Duodenal mucosa (tissue), 2 donors: ENCODE results near the gene PLA2G3.
"Not testable (repeated sequence)": the region's sequence is repeated elsewhere in the genome, so short reads cannot be mapped to it uniquely, and the experiment has no call there.

Experiments used
- H3K27ac ChIP-seq: one replicate; pipeline ENCODE4 v1.7.0; 2013; ENCODE audit warnings: low read depth, low read length
- H3K27me3 ChIP-seq, 2 donors: one replicate each; pipeline ENCODE4 v1.7.0; 2013; ENCODE audit warnings: low read length in 2 of 2, control low read depth in 1 of 2; ENCODE audit not compliant: insufficient read depth in 2 of 2, control insufficient read depth in 1 of 2
- H3K36me3 ChIP-seq, 2 donors: one replicate each; pipeline ENCODE4 v1.7.0; 2013; ENCODE audit warnings: low read length in 2 of 2, control low read depth in 1 of 2; ENCODE audit not compliant: insufficient read depth in 2 of 2, control insufficient read depth in 1 of 2
- H3K4me1 ChIP-seq, 2 donors: one replicate each; pipeline ENCODE4 v1.7.0; 2013; ENCODE audit warnings: low read length in 2 of 2, control low read depth in 1 of 2; ENCODE audit not compliant: insufficient read depth in 2 of 2, control insufficient read depth in 1 of 2
- H3K4me3 ChIP-seq, 2 donors: one replicate each; pipeline ENCODE4 v1.7.0; 2013; ENCODE audit warnings: low read length in 2 of 2, low read depth in 1 of 2
- H3K9ac ChIP-seq, 2 donors: one replicate each; pipeline ENCODE4 v1.7.0; 2013; ENCODE audit warnings: low read length in 2 of 2, low read depth in 1 of 2
- H3K9me3 ChIP-seq, 2 donors: one replicate each; pipeline ENCODE4 v1.7.0; 2013; ENCODE audit warnings: low read length in 2 of 2, control low read depth in 1 of 2; ENCODE audit not compliant: control insufficient read depth in 1 of 2

PLA2G3 gene

DNA sequence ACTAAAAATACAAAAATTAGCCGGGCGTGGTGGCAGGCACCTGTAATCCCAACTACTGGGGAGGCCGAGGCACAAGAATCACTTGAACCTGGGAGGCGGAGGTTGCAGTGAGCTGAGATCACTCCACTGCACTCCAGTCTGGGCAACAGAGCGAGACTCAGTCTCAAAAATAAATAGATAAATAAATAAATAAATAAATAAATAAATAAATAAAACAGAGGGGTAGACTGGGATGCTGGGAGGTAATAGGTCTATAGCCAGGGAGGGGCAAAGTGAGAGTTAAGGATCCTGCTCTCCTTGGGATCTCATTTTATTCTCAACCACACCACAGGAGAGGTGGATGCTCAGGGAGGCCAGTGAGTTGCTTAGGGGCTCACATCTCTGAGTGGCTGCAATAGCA lies 42.8 kb downstream of the PLA2G3 start:
- H3K9me3 ChIP-seq, H3K27me3 ChIP-seq, H3K4me1 ChIP-seq, H3K27ac ChIP-seq, H3K4me3 ChIP-seq: not testable (repeated sequence)
- Histone ChIP-seq H3K9ac (peak overlapping the region in 1 of 2 donors; percentile 4), H3K36me3 (peaks cover 32 to 79% of the 10 kb centered on the region in 2 donors)

DNA sequence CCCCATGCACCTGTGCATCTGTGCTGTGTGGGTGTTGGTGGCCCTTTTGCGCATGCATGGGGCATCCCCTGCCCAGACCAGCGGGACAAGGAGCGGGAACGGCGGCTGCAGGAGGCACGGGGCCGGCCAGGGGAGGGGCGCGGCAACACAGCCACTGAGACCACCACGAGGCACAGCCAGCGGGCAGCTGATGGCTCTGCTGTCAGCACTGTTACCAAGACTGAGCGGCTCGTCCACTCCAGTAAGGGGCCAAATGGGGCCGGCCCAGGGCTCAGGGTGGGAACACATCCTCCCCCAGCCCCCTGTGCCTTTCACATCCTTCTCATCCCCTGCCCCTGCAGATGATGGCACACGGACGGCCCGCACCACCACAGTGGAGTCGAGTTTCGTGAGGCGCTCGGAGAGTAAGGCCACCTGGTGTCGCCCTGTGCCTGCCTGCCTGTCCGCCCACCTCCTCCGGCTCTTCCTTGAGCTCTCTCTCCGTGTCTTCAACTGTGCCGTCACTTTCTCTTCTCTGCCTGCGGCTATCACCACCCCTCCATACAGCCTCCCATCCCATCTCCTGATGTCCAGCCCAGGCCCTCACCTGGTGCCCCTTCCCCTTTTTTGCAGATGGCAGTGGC lies 43.5 kb downstream of the PLA2G3 start:
- Histone ChIP-seq H3K4me1 (peaks cover 9 to 10% of the 10 kb centered on the region in 2 donors), H3K4me3 (no peak overlapping the region), H3K27me3 (no peaks in the 10 kb centered on the region), H3K36me3 (peaks cover 31 to 79% of the 10 kb centered on the region in 2 donors), H3K27ac (no peak overlapping the region), H3K9me3 (no peaks in the 10 kb centered on the region), H3K9ac (no peak overlapping the region)

DNA sequence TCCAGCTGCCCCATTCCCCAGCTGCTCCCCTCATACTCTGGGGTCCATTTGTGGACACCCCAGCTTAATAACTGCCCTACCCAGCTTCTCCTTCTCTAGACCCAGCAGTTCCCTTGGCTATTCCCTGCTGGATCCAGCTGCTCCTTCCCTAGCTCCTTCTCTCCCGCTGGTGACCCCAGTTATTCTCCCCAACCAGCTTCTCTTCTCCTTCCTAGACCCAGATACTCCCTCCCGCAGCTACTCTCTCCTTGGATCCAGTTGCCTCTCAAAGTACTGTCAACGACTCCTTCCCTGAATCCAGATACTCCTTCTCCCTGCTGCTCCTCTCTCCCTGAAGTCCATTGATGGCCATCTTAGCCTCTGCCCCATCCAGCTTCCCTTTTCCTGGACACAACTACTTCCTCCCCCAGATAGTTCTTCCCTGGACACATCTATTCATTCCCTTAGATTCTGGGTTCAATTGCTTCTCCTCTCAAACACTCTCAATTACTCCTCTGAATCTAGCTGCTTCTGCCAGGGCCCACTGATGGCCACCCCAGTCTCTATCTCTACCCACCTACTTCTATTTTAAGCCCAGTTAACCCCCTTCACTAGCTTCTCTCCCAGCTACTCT lies 44.6 kb downstream of the PLA2G3 start:
- peak overlapping the region; percentile 2 for H3K27ac ChIP-seq

DNA sequence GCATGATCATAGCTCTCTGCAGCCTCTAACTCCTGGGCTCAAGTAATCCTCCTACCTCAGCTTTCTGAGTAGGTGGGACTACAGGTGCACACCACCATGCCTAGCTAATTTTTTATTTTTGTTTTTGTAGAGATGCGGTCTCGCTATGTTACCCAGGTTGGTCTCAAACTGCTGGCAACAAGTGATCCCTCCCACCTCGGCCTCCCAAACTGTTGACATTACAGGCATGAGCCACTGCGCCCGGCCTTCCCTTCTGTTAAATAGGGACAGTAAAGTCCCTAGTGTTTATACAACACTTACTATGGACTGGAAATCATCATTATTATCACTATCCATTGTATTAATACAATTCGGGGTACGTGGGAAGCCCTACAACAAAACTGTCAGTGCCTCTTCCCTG lies 45.6 kb downstream of the PLA2G3 start:
- peaks cover 33 to 79% of the 10 kb centered on the region in 2 donors for H3K36me3 ChIP-seq
- H3K9me3 ChIP-seq = no peaks in the 10 kb centered on the region
- no peak overlapping the region for H3K4me3 ChIP-seq
- no peak overlapping the region for H3K27ac ChIP-seq
- no peak overlapping the region for H3K9ac ChIP-seq
- no peaks in the 10 kb centered on the region for H3K27me3 ChIP-seq
- H3K4me1 ChIP-seq = peaks cover 10 to 11% of the 10 kb centered on the region in 2 donors

More for the DNA sequence above, 44.6 kb downstream of the PLA2G3 start:
- H3K36me3 ChIP-seq = peaks cover 35 to 79% of the 10 kb centered on the region in 2 donors
- no peak overlapping the region for H3K9ac ChIP-seq
- H3K27me3 ChIP-seq = no peaks in the 10 kb centered on the region
- no peaks in the 10 kb centered on the region for H3K9me3 ChIP-seq
- H3K4me3 ChIP-seq = no peak overlapping the region
- peaks cover 9 to 10% of the 10 kb centered on the region in 2 donors for H3K4me1 ChIP-seq

DNA sequence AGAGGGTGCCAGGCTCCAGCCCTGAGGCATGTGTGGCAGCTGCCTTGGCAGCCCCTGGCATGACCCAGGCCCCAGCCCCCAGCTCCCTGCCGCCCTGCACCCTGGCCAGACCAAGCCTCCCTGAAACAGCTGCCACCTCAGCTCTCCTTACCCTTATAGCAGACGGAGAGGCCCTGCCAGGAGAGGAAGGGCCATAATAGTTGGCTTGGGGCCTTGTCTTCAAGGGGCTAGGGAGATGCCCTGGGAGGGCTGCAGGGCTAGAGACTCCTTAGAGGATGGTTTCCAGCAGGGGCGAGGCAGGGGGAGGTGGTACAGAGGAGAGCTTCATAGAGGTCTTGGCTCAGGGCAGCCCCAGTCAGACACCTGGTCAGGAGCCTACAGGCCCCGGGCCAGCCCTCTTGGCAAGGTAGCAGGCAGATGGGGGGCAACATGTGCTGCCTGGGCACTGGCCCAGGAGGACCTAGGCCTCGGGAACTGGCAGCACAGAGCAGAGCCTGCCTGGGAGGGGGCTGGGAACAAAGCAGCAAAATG lies 46.2 kb downstream of the PLA2G3 start:
- no peak overlapping the region for H3K27ac ChIP-seq

DNA sequence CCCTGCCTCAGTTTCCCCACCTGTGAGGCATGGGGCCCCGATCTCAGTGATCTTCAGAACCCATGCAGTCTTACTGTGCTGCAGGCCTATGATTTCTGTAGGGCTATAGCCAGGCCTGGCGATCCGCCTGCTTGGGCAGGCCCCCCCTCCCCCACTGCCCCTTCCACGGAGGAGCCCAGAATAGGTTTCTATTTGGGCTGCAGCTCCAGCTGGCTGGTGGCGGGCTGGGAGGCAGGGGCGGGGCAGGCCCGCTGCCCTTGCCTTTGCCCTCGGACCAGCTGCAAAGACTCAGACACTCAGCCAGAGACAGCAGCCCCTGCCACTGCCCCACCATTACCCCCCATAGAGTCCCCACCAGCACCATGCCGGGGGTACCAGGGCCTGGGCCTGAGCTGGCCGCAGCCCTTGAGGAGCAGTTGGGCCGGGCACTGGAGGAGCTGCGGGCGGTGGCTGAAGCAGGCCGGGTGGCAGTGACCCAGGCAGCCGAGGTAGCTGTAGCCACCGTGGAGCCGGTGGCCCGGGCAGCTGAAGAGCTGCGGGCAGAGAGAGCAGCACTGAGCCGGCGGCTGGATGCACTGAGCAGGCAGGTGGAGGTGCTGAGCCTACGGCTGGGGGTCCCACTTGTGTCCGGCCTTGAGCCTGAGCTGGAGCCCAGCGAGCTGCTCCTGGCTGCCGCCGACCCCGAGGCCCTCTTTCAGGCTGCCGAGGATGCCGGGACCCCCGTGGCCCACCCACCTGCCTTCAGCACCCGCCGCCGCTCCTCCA lies 47.0 kb downstream of the PLA2G3 start:
- no peaks in the 10 kb centered on the region for H3K27me3 ChIP-seq
- H3K9ac ChIP-seq = no peak overlapping the region
- H3K27ac ChIP-seq = no peak overlapping the region
- no peaks in the 10 kb centered on the region for H3K9me3 ChIP-seq
- no peak overlapping the region for H3K4me3 ChIP-seq
- peaks cover 6 to 14% of the 10 kb centered on the region in 2 donors for H3K4me1 ChIP-seq
- H3K36me3 ChIP-seq = peaks cover 32 to 82% of the 10 kb centered on the region in 2 donors

More for the DNA sequence above, 46.2 kb downstream of the PLA2G3 start:
- Histone ChIP-seq H3K9ac (no peak overlapping the region), H3K9me3 (no peaks in the 10 kb centered on the region), H3K4me3 (no peak overlapping the region), H3K36me3 (peaks cover 30 to 79% of the 10 kb centered on the region in 2 donors), H3K4me1 (peaks cover 10 to 17% of the 10 kb centered on the region in 2 donors), H3K27me3 (no peaks in the 10 kb centered on the region)

DNA sequence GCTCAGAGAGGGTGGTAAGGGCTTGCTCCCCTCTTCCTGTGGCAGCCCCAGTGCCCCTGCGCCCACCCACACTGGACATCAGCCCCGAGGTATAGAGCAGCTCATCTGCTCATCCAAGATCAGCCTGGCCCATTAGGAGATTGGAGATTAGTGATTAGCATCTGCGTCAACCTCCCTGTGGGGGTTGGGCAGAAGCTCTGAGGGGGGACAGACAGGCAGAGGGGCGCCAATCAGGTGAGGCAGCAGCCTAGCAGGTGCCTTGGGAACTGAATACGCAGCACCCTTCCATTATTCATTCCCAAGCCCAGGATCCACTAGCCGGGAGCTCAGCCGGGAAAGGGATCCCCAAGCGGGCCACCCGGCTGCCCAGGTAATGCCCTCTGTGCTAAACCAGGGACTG lies 48.1 kb downstream of the PLA2G3 start:
- Histone ChIP-seq H3K4me3 (no peak overlapping the region), H3K36me3 (peaks cover 34 to 86% of the 10 kb centered on the region in 2 donors), H3K4me1 (peaks cover 0 to 8% of the 10 kb centered on the region in 2 donors), H3K27me3 (no peaks in the 10 kb centered on the region), H3K9me3 (no peaks in the 10 kb centered on the region), H3K27ac (no peak overlapping the region), H3K9ac (no peak overlapping the region)

DNA sequence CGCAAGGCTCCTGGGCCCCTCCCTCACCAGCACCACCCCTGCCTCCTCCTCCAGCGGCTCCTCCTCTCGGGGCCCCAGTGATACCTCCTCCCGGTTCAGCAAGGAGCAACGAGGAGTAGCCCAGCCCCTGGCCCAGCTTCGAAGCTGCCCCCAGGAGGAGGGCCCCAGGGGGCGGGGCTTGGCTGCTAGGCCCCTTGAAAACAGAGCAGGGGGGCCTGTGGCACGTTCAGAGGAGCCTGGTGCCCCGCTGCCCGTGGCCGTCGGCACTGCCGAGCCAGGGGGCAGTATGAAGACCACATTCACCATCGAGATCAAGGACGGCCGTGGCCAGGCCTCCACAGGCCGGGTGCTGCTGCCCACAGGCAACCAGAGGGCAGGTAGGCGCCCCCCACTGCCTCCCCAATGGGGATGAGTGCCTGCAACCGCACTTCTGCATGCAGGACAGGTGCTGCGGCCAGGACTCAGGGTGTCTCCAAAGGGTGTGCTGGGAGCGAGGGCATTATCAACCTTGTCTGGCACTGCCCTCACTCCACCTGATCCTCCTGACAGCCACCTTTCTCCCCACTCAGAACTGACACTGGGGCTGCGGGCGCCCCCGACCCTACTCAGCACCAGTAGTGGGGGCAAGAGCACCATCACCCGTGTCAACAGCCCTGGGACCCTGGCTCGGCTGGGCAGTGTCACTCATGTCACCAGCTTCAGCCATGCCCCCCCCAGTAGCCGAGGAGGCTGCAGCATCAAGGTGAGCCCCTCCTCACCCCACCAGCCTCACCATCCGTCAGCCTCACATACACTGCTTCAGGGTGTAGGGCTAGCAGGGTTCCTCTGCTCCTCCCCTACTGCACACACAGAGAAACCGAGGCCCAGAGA lies 49.0 kb downstream of the PLA2G3 start:
- H3K9me3 ChIP-seq = no peaks in the 10 kb centered on the region
- peak overlapping the region; percentile 27 for H3K27ac ChIP-seq
- peaks cover 3 to 8% of the 10 kb centered on the region in 2 donors for H3K4me1 ChIP-seq
- peak overlapping the region in 1 of 2 donors; percentile 6 for H3K9ac ChIP-seq
- H3K4me3 ChIP-seq = no peak overlapping the region
- no peaks in the 10 kb centered on the region for H3K27me3 ChIP-seq
- peaks cover 30 to 78% of the 10 kb centered on the region in 2 donors for H3K36me3 ChIP-seq

DNA sequence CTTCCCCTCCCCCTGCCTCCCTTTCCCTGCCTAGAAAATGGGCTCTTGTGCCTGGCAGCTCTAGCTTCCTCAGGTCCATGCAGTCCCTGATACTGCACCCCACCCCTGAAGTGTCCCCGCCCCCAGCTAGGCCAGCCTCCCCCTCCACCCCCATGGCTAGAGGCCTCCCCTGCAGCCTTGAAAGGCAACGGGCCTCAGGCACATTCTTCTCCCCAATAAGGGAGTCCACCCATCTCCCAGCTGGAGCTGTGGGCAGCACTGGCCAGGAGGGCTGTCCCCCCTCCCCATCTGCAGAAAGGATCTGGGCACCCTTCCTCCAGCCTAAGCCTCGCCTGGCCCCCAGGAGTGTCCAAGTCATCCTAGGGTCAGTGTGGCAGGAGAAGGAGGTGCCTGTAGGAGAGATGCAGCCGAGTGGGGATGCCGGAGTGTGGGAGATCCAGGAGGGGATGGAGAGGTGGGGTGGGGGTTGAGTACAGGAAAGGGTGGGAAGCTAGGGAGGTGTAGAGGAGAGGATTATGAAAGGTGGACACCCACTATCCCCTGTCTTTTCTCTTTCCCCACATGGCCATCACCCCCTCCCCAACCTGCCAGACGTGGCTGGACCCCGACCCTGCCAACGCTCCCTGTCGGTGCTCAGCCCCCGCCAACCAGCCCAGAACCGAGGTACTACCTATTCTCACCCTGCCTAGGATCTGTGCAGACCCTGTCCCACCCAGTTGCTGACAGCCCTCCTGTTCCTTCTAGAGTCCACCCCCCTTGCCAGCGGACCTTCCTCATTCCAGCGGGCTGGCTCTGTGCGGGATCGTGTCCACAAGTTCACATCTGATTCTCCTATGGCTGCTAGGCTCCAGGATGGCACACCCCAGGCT lies 49.9 kb downstream of the PLA2G3 start:
- Histone ChIP-seq H3K9me3 (no peaks in the 10 kb centered on the region), H3K4me1 (peaks cover 12 to 17% of the 10 kb centered on the region in 2 donors), H3K4me3 (no peak overlapping the region), H3K36me3 (peaks cover 23 to 69% of the 10 kb centered on the region in 2 donors), H3K9ac (no peak overlapping the region), H3K27me3 (no peaks in the 10 kb centered on the region), H3K27ac (no peak overlapping the region)
